Ishikawa (cell line): ENCODE measurements around the gene NR2E1.

ENCODE experiments used
- CREB1 ChIP-seq: IDR thresholded peaks from 2 replicates; pipeline ENCODE4 v1.6.1; 2012; ENCODE audit warnings: low read depth
- EGR1 ChIP-seq: IDR thresholded peaks from 2 replicates; pipeline ENCODE4 v1.6.1; 2012
- EP300 ChIP-seq: IDR thresholded peaks from 2 replicates; pipeline ENCODE4 v1.6.1; 2012; ENCODE audit warnings: borderline replicate concordance
- FOXM1 ChIP-seq: IDR thresholded peaks from 2 replicates; pipeline ENCODE4 v1.6.1; 2012; ENCODE audit warnings: low read depth, borderline replicate concordance
- RAD21 ChIP-seq: IDR thresholded peaks from 2 replicates; pipeline ENCODE4 v1.6.1; 2012; ENCODE audit warnings: low read depth
- TAF1 ChIP-seq: IDR thresholded peaks from 2 replicates; pipeline ENCODE4 v1.6.1; 2012; ENCODE audit warnings: low read depth, mild to moderate bottlenecking
- TEAD4 ChIP-seq: IDR thresholded peaks from 2 replicates; pipeline ENCODE4 v1.6.1; 2012
- TF ChIP-seq, protein P1 (sequence below): IDR thresholded peaks from 2 replicates; pipeline ENCODE4 v1.6.1; 2012; ENCODE audit warnings: low read depth, mild to moderate bottlenecking
- TF ChIP-seq, protein P2 (sequence below): IDR thresholded peaks from 2 replicates; pipeline ENCODE4 v1.6.1; 2012

DNA sequence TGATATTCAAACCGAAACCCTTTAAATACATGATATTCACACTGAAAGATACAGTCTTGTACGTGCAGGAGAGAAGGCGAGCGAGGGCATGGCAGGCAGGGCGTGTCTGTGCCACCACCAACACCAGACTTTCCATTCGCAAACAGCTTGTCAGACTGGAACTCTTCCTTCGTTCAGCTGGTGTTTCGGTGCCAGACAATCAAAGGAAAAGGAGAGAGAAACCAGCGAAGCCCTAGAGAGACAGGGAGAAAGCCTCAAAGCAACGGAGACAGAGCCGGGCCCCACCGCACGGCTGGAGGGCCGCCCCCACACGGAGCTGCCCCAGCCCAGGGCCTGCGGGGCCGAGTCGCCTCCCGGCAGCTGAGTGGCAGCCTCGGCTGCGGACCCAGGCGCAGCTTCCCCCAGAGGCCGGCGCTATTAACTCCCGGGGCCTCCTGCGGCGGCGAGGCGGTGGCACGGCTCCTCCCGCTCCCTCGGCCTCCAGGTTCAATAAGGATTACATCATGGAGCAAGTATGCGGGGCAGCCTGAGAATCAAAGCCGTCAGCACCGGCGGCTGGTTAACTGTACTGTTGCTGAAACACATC lies 32.1 kb upstream of the NR2E1 start:
- TF ChIP-seq EP300 (peak; percentile 50; the same call in 1 of the 2 replicates), RAD21 (no peak), EGR1 (peak; percentile 49; the same call in 1 of the 2 replicates), FOXM1 (no peak), TEAD4 (peak; percentile 89), CREB1 (no peak), TAF1 (no peak)
- TF ChIP-seq, protein P1, sequence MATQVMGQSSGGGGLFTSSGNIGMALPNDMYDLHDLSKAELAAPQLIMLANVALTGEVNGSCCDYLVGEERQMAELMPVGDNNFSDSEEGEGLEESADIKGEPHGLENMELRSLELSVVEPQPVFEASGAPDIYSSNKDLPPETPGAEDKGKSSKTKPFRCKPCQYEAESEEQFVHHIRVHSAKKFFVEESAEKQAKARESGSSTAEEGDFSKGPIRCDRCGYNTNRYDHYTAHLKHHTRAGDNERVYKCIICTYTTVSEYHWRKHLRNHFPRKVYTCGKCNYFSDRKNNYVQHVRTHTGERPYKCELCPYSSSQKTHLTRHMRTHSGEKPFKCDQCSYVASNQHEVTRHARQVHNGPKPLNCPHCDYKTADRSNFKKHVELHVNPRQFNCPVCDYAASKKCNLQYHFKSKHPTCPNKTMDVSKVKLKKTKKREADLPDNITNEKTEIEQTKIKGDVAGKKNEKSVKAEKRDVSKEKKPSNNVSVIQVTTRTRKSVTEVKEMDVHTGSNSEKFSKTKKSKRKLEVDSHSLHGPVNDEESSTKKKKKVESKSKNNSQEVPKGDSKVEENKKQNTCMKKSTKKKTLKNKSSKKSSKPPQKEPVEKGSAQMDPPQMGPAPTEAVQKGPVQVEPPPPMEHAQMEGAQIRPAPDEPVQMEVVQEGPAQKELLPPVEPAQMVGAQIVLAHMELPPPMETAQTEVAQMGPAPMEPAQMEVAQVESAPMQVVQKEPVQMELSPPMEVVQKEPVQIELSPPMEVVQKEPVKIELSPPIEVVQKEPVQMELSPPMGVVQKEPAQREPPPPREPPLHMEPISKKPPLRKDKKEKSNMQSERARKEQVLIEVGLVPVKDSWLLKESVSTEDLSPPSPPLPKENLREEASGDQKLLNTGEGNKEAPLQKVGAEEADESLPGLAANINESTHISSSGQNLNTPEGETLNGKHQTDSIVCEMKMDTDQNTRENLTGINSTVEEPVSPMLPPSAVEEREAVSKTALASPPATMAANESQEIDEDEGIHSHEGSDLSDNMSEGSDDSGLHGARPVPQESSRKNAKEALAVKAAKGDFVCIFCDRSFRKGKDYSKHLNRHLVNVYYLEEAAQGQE = no peak
- TF ChIP-seq, protein P2, sequence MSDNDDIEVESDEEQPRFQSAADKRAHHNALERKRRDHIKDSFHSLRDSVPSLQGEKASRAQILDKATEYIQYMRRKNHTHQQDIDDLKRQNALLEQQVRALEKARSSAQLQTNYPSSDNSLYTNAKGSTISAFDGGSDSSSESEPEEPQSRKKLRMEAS = peak; percentile 69; the same call in 1 of the 2 replicates
